Hindlimb muscle (tissue), 1 donor: Measurements from ENCODE around the gene IPO13. TPM values are rescaled to one million over a fixed set of nuclear protein-coding genes. Genes with fewer than 3 reads are reported as not detected.

ENCODE experiments used
- DNase-seq: peaks from one replicate; pipeline ENCODE4 v3.0.0-alpha.2; 2013
- polyA plus RNA-seq: library from polyadenylated mRNA; unstranded; fragments of 120-200 nt; gene quantifications from one replicate; pipeline ENCODE4 v1.2.1, GENCODE V29; 2013; ENCODE audit not compliant: insufficient read length

Gene IPO13
- polyA plus RNA-seq, 1 donor, result 29.2 TPM

- DNase-seq, result no peak
Measured at GRCh38 chr1:43930168-43930948, 16.4 kb upstream of the IPO13 start.

GRCh38 chr1:43930949-43931275 lies 15.8 kb upstream of the IPO13 start:
- no peak for DNase-seq

- no peak for DNase-seq
Measured at GRCh38 chr1:43931711-43932660, 14.8 kb upstream of the IPO13 start.

DNA sequence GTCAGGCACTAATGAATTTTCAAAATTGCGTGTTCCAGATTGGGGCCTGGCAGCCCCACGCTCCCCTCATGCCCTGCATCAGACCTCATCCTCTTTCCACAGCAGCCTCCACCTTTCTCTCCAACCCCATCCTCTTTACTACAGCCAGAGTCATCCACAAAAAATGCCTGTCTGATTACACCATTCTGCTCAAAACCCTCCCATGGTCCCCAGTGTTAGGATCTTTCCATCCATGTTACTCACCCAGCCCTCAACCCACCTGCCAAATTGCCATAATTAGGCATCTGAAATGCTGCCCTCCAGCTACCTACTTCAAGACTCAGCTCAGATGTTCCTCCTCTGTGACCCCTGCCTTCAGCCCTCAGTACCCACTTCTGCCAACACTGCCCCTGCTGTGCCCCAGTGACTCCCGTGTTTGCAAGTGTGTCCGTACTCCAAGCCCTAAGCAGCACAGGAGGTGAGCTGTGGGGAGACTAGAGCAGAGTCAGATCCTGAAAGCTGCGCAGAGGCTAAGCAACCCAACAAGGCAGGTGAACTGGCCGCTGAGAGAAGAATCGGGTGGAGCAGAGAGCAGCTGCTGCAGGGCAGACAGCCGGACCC lies 13.9 kb upstream of the IPO13 start:
- DNase-seq, result no peak

GRCh38 chr1:43933386-43934100 lies 13.2 kb upstream of the IPO13 start, which contains the start of gene ARTN:
ARTN (plus strand) TSS chr1:43933801; CDS start chr1:43935657, 1,856 bp downstream.
- DNase-seq, result no peak

- DNase-seq, result peak; percentile 42
Measured at GRCh38 chr1:43934101-43934985, 12.4 kb upstream of the IPO13 start.

DNA sequence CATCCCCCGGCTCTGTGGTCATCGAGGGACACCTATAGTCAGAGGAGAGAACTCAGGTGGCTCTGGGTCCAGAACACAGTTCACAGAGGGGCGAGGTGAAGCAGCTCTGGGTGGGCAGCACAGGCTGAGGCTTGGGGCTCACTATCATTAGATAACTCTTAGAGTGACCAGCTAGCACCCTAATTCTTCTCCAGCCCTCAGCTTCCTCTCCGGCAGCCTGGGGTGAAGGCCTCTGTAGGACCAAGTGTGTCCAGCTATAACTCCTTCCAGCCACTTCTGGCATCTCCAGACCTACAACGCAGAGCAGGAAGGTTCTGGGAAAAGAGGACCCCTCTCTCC lies 11.8 kb upstream of the IPO13 start:
- no peak for DNase-seq

- DNase-seq, result no peak
Measured at GRCh38 chr1:43935711-43936427, 10.9 kb upstream of the IPO13 start.

- no peak for DNase-seq
Measured at GRCh38 chr1:43936431-43937151, 10.2 kb upstream of the IPO13 start.

GRCh38 chr1:43937179-43937865 lies 9.4 kb upstream of the IPO13 start:
- no peak for DNase-seq

DNA sequence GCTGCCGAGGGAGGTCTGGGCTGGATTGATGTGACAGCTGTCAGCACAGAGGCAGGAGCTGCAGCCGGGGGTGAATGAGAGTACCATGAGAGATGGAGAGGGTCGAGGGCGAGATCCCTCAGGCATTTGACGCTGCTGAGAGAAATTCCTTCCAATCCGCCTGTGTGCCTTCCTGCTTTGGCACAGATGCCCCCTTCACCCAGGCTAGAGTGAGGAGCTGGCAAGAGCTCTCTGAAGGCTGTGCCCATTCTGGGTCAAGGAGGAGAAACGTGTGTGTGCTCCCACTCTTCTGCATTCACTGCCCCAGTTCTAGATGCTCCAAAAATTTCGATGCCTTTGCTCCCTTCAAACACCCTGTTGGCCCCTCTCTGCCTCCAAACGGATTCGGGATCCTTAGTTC lies 8.4 kb upstream of the IPO13 start:
- DNase-seq, result no peak

DNA sequence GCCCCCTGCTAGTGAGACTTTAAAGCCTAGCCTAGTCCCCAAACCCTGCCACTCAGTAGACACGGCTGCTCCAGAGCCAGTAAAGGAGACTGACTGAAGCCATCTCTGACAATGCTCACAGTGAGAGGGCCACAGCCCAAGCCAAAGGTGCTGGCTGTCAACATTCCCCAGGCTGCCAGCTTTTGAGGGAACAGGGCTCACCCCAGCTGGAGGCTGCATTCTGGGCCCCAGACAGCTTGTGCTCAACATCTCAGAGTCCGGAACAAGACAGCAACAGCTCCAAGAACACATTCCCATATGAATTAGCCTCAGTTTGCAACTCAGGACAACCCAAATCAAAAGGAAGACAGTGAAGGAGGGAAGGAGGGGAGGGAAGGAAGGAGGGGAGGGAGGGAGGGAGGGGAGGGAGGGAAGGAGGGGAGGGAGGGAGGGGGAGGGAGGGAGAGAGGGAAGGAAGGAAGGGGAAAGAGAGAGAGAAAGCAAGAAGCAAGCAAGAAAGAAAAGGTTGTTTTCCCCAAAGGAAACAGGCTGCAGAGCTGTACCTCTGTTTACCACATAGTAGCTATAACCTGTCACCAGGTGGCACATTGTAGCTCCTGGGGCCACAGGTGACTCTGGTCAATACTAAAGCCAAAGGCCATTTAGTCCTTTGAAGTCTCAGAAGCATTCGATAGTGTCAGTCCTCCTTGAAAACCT lies 7.7 kb upstream of the IPO13 start:
- no peak for DNase-seq

- DNase-seq, result no peak
Measured at GRCh38 chr1:43942411-43942810, 4.3 kb upstream of the IPO13 start.

DNA sequence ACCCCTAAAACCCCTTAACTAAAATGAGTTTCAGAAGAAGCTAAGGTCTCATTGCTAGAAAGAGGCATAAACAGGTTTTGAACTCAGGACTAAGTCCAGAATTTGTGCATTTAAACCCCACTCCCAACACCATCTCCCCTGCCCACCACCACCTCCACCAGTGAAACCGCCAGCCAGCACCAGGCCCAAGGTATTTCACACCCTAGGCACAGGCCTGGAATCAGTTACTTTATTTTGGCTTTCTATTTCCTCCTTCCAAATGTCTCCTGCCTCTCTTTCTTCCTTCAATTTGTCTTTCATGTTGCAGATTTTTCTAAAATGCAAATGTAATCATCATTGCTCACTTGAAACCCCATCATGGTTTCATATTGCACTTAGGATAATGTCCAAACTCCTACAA lies 1.9 kb upstream of the IPO13 start:
- DNase-seq, result no peak

- no peak for DNase-seq
Measured at GRCh38 chr1:43945674-43946235, 995 bp upstream of the IPO13 start.

GRCh38 chr1:43947061-43947873 lies 517 bp downstream of the IPO13 start:
- DNase-seq, result no peak

DNA sequence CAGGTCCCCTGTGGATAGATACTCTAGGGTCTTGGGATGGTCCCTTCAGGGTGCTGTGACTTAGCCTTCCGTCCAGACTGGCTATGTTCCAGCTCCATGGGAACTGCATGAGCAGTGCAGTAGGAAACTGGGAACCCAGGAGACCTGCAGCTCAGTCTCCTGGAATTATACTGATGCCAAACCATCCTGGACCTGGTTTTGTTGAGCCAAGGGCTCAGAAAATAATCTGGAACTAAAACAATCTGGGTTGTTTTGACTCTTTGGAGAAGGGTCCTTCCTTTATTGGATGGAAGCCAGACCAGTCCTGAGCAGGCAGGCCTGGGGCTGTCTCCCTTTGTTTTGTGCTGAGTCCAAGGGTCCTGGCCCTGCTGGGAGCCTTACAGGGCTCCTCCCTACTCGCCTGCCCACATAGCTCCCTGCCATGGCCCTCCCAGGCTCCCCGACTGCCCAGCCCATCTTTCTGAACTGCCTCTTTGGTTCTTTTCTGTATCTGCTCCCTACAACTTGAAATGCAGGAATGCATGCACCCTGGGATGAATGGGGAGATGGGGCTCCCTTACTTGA lies 1.2 kb downstream of the IPO13 start:
- DNase-seq, result no peak
